Measurements from ENCODE around the gene EIF3A. TPM values are rescaled to one million over a fixed set of nuclear protein-coding genes. Genes with fewer than 3 reads are reported as not detected.

EIF3A gene
- 10 to 100 TPM; 77.1 to 88.0 TPM for total RNA-seq

DNA sequence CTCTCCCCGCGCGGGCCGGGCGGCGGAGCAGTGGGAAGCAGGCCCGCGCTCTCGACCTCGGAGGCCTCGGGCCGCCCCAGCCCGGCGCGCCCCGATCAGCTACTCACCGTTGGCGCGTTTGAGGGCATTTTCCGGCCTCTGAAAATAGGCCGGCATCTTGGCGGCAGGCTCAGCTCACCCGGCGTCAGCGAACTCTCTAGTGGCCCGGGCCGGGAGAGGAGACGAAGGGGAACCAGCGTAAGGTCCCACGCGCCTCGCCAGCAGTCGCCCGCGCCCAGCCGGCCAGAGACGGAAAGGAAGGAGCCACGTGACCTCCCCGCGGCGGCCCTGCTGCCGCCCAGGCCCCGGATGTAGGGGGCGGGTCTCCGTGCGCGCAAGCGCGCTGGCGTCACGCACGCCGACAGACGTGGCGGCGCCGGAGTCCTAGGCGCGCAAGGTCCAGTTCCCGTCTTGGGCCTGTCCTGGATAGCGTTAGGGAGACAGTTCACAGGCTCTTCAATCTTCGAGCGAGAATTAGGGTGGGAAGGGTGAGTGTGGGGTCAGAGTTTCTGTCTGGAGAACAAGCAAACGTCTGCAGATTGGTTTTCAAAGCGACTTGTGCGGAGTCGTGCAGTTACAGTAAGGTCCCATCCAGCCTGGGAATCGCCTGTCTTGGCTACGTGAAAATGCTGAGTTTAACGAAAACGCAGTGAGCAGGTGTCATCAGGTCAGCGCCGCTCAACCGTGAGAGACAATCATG lies at the start of gene EIF3A:
TSS of gene EIF3A (minus strand) at position 297 of the 739 bp plus-strand sequence. CDS start at position 156, 141 bp downstream.
- TF ChIP-seq POLR2AphosphoS5 (IDR thresholded peaks at IDR 0.05) (peak; percentile 95), POLR2A (IDR thresholded peaks at IDR 0.05) (peak; percentile 98)
- TF ChIP-seq, protein P1, sequence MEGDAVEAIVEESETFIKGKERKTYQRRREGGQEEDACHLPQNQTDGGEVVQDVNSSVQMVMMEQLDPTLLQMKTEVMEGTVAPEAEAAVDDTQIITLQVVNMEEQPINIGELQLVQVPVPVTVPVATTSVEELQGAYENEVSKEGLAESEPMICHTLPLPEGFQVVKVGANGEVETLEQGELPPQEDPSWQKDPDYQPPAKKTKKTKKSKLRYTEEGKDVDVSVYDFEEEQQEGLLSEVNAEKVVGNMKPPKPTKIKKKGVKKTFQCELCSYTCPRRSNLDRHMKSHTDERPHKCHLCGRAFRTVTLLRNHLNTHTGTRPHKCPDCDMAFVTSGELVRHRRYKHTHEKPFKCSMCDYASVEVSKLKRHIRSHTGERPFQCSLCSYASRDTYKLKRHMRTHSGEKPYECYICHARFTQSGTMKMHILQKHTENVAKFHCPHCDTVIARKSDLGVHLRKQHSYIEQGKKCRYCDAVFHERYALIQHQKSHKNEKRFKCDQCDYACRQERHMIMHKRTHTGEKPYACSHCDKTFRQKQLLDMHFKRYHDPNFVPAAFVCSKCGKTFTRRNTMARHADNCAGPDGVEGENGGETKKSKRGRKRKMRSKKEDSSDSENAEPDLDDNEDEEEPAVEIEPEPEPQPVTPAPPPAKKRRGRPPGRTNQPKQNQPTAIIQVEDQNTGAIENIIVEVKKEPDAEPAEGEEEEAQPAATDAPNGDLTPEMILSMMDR (IDR thresholded peaks at IDR 0.05), result peak in 2 of 4 experiments; percentile 10 to 19
- peak within 1 kb of the TSS; percentile 59 to 98 for H3K4me3 ChIP-seq
- peak; percentile 90 for DNase-seq (ENCODE audit: low spot score)
- H3K27ac ChIP-seq, result peak within 1 kb of the TSS; percentile 90 to 97
- no peaks in the 10 kb centered on the region for H3K36me3 ChIP-seq
- H3K9me3 ChIP-seq, result no peaks in the 10 kb centered on the region
- intact Hi-C loops (cut with DNase I), result loop anchor here (1.0 kb wide), 1 partner anchor 24 kb away; the partner anchor contains the start of gene DENND10
- under 1% methylated on average over 74 of the region's 74 CpGs for WGBS
- peaks cover 4% of the 10 kb centered on the region for H3K4me1 ChIP-seq (replicated peaks)
- no peaks in the 10 kb centered on the region for H3K27me3 ChIP-seq (replicated peaks; ENCODE audit: insufficient read depth)

DNA sequence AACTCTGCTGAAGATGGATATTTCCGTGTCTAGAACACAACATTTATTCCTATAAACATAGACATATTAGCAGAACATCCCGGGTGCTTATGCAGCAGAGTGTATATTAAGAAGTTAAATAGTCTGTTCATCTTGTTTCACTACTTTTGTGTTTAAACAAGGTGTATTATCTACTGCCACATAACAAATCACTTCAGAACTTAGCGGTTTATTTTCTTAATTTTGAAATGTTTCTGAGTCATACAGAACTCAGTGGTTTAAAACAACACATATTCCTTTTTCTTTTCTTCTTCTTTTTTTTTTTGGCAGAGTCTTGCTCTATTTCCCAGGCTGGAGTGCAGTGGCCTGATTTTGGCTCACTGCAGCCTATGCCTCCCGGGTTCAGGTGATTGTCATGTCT lies 49.1 kb upstream of the EIF3A start:
- DNase-seq (ENCODE audit: low spot score), result no peak
- Histone ChIP-seq H3K36me3 (peaks cover 0 to 3% of the 10 kb centered on the region in 2 donors), H3K4me1 (replicated peaks) (no peaks in the 10 kb centered on the region), H3K27ac (no peak overlapping the region), H3K4me3 (no peak overlapping the region), H3K9me3 (no peaks in the 10 kb centered on the region), H3K27me3 (replicated peaks; ENCODE audit: insufficient read depth) (no peaks in the 10 kb centered on the region)
- 78% methylated on average over 4 of the region's 4 CpGs for WGBS
- TF ChIP-seq POLR2A (IDR thresholded peaks at IDR 0.05), result no peak
- intact Hi-C loops (cut with DNase I), result no loop called here

GRCh38 chr10:119125942-119126341 lies 45.3 kb upstream of the EIF3A start:
- Histone ChIP-seq H3K27ac (no peak overlapping the region), H3K27me3 (replicated peaks; ENCODE audit: insufficient read depth) (no peaks in the 10 kb centered on the region), H3K4me1 (replicated peaks) (no peaks in the 10 kb centered on the region), H3K9me3 (no peaks in the 10 kb centered on the region), H3K4me3 (no peak overlapping the region), H3K36me3 (no peaks in the 10 kb centered on the region)
- TF ChIP-seq POLR2A (IDR thresholded peaks at IDR 0.05), result no peak
- TF ChIP-seq, protein P1 (IDR thresholded peaks at IDR 0.05), result no peak
- no peak for TF ChIP-seq POLR2AphosphoS5 (IDR thresholded peaks at IDR 0.05)
- WGBS, result 100% methylated on average over 2 of the region's 2 CpGs
- no peak for DNase-seq (ENCODE audit: low spot score)
- intact Hi-C loops (cut with DNase I), result no loop called here

DNA sequence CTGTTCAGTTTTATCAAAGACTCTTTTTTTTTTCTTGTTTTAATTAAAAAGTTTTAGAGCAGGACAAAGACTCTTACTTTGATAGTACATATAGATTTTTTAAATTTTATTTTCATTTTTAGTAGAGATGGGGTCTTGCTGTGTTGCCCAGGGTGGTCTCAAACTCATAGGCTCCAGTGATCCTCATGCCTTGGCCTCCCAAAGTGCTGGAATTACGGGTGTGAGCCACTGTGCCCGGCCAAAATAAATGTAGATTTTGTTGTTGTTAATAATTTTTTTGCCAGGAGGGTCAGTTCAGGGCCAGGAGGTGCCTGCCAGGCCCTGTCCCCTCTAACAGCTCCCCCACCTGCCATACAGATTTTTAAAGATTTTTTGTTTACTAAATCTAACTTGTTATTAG lies 40.3 kb upstream of the EIF3A start:
- H3K36me3 ChIP-seq, result no peaks in the 10 kb centered on the region

DNA sequence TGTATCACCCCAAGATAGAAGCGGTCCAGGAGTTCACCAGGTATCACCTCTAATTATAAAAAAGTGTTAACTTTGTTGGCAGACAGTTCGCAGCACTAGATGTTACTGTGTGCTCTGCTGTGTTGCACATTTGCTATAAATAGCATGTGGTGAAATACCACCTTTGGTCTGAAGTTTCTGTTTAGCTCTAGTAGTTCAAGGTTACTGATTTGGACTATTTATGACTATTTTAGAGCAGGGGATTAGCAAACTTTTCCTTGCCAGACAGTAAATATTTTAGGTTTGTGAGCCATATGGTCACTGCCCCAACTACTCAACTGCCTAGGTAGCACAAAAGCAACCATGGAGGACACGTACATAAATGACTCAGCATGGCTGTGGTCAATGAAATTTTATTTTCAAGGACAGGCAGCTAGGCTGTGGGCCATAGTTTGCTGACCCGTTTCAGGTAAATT lies 39.8 kb upstream of the EIF3A start:
- DNase-seq (ENCODE audit: low spot score), result no peak
- Histone ChIP-seq H3K27me3 (replicated peaks; ENCODE audit: insufficient read depth) (no peaks in the 10 kb centered on the region), H3K36me3 (no peaks in the 10 kb centered on the region), H3K4me3 (no peak overlapping the region), H3K27ac (no peak overlapping the region), H3K4me1 (replicated peaks) (no peaks in the 10 kb centered on the region), H3K9me3 (no peaks in the 10 kb centered on the region)
- WGBS, result 85% methylated on average over 4 of the region's 4 CpGs
- intact Hi-C loops (cut with DNase I), result no loop called here
- TF ChIP-seq POLR2A (IDR thresholded peaks at IDR 0.05), result no peak
- TF ChIP-seq POLR2AphosphoS5 (IDR thresholded peaks at IDR 0.05), result no peak
- TF ChIP-seq, protein P1 (IDR thresholded peaks at IDR 0.05), result no peak

More for the DNA sequence above, 40.3 kb upstream of the EIF3A start:
- Histone ChIP-seq H3K27me3 (replicated peaks; ENCODE audit: insufficient read depth) (no peaks in the 10 kb centered on the region), H3K4me3 (no peak overlapping the region), H3K9me3 (no peaks in the 10 kb centered on the region), H3K27ac (no peak overlapping the region), H3K4me1 (replicated peaks) (no peaks in the 10 kb centered on the region)
- intact Hi-C loops (cut with DNase I), result no loop called here
- DNase-seq (ENCODE audit: low spot score), result no peak
- TF ChIP-seq POLR2A (IDR thresholded peaks at IDR 0.05) (no peak), POLR2AphosphoS5 (IDR thresholded peaks at IDR 0.05) (no peak)
- TF ChIP-seq, protein P1 (IDR thresholded peaks at IDR 0.05), result no peak
- 97% methylated on average over 2 of the region's 2 CpGs for WGBS

Data from prostate gland (tissue), 2 donors.